Breast epithelium (tissue), 4 donors: ENCODE data around the gene ZMIZ1. TPM values are rescaled to one million over a fixed set of nuclear protein-coding genes. Genes with fewer than 3 reads are reported as not detected.

Experiments
- DNase-seq, 2 donors: peaks; one replicate each; pipeline ENCODE4 v3.0.0-alpha.2; 2019; ENCODE audit warnings: low spot score in 2 of 2
- H3K27ac ChIP-seq, 2 donors: fragments of 200-600 bp; sonication (generic) in 1 of 2; one replicate each; pipeline ENCODE4 v1.5.1; 2016 to 2019; ENCODE audit warnings: mild to moderate bottlenecking in 1 of 2
- H3K27me3 ChIP-seq, 2 donors: fragments of 200-600 bp; sonication (generic) in 1 of 2; one replicate each; pipeline versions ENCODE4 v1.5.1 to v1.6.0; 2017 to 2019; ENCODE audit warnings: control low read depth in 1 of 2, mild to moderate bottlenecking in 1 of 2
- H3K36me3 ChIP-seq: fragments of 200-600 bp; one replicate; pipeline ENCODE4 v1.5.1; 2019
- H3K4me1 ChIP-seq, 2 donors: fragments of 200-600 bp; sonication (generic); one replicate each; pipeline ENCODE4 v1.5.1; 2016 to 2019; ENCODE audit warnings: control low read depth in 1 of 2
- H3K4me3 ChIP-seq, 3 donors: fragments of 200-600 bp; sonication (generic); 1 replicate in 2 of 3; 2 replicates in 1 of 3; pipeline ENCODE4 v1.5.1; 2016 to 2019; ENCODE audit warnings: mild to moderate bottlenecking in 3 of 3, moderate library complexity in 2 of 3
- H3K9me3 ChIP-seq, 2 donors: fragments of 200-600 bp; sonication (generic) in 1 of 2; one replicate each; pipeline ENCODE4 v1.5.1; 2016 to 2019; ENCODE audit warnings: control low read depth in 1 of 2
- POLR2A ChIP-seq: fragments of 450-650 bp; IDR thresholded peaks from one replicate; pipeline ENCODE4 v1.6.1; 2016; ENCODE audit warnings: antibody characterized with exemption, mild to moderate bottlenecking, moderate library complexity
- POLR2AphosphoS5 ChIP-seq, 3 donors: sonication (generic); formaldehyde crosslinking; IDR thresholded peaks; one replicate each; pipeline ENCODE4 v1.6.1; 2017; ENCODE audit warnings: antibody characterized with exemption in 3 of 3
- intact Hi-C: fragments of 100-400 bp; cut with DNase I; formaldehyde crosslinking; loops from one replicate; pipeline ENCODE4 v1.15.1; 2023; ENCODE audit warnings: low total_unique reads
- total RNA-seq, 3 donors: library from RNA; depleted of rRNA; stranded (reverse); fragments of >200 nt; gene quantifications; one replicate each; pipeline ENCODE4 v1.1.0, GENCODE V29; 2016
- TF ChIP-seq, protein P1 (sequence below), 3 donors: fragments of 450-650 bp; IDR thresholded peaks; one replicate each; pipeline ENCODE4 v1.5.1; 2016 to 2017; ENCODE audit warnings: antibody characterized with exemption in 3 of 3, mild to moderate bottlenecking in 3 of 3, moderate library complexity in 3 of 3

ZMIZ1 gene
- total RNA-seq, 3 donors from 2014 or later, result 34.4 to 63.7 (median 39.8) TPM

DNA sequence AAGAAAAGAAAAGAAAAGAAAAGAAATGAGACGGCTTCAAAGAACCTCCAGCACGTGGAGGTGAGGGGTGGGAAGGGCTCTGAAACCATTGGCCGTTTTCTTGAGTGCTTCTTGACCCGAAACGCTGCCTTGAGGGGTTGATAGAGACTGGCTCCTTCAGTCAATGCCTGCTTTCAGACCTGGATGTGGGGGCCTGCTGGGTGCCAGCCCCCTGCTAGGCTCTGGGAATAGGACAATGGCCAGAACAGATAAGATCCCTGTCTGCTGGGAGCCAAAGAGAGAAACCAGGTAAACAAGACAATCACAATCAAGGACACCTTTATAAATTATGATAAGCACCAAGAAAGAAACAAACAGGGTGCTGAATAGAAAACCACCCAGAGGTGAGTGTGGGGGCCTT is 27.7 kb downstream of the ZMIZ1 start:
- intact Hi-C loops, result no loop called here

DNA sequence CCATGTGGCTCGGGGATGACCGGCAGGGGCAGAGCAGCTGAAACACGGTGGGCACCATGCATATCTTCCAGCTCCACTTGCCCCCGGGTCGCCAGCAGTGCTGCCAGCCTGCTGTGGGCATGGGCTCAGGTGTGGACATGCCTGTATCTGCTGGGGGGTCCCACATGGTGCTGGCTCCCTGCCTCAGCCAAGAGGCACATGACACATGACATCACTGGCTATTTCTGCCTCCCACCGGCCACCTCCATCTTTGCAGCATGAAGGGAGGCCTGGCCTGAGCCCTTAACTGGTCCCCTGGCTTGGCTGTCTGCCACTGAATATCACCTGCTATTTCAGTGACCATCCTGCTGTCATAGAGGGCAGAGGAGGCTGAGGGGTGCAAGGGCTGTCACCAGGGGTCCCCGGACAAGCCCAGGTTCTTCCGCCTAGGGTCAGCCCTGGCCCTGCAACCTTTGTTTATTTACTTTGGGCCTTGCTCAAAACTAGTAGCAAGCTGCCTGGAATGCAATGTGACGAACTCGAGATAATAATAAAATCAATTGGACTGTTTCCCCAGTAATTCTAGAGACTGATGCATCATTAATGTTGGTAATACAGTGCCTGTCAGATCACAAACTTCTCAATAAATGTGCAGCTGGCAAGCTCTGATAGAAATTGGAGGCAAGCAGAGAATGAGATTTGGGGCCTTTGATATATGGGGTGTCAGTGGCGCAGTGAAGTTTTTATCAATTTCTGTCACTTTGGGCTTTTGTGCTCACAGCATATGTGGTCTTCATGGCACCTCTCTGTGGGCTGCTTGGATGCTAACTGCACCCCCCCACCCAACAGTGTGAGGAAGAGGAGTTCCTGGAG is 28.5 kb downstream of the ZMIZ1 start:
- no peak for TF ChIP-seq POLR2AphosphoS5 (IDR thresholded peaks at IDR 0.05)
- TF ChIP-seq, protein P1, sequence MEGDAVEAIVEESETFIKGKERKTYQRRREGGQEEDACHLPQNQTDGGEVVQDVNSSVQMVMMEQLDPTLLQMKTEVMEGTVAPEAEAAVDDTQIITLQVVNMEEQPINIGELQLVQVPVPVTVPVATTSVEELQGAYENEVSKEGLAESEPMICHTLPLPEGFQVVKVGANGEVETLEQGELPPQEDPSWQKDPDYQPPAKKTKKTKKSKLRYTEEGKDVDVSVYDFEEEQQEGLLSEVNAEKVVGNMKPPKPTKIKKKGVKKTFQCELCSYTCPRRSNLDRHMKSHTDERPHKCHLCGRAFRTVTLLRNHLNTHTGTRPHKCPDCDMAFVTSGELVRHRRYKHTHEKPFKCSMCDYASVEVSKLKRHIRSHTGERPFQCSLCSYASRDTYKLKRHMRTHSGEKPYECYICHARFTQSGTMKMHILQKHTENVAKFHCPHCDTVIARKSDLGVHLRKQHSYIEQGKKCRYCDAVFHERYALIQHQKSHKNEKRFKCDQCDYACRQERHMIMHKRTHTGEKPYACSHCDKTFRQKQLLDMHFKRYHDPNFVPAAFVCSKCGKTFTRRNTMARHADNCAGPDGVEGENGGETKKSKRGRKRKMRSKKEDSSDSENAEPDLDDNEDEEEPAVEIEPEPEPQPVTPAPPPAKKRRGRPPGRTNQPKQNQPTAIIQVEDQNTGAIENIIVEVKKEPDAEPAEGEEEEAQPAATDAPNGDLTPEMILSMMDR (IDR thresholded peaks at IDR 0.05), result no peak
- TF ChIP-seq POLR2A, result no peak
- Histone ChIP-seq H3K4me1 (peaks cover 19 to 37% of the 10 kb centered on the region in 2 donors), H3K4me3 (no peak overlapping the region), H3K27me3 (no peaks in the 10 kb centered on the region), H3K36me3 (no peaks in the 10 kb centered on the region), H3K27ac (peak overlapping the region; percentile 68 to 93), H3K9me3 (no peaks in the 10 kb centered on the region)
- intact Hi-C loops, result no loop called here
- no peak for DNase-seq

More for the DNA sequence above, 27.7 kb downstream of the ZMIZ1 start:
- Histone ChIP-seq H3K9me3 (no peaks in the 10 kb centered on the region), H3K36me3 (no peaks in the 10 kb centered on the region), H3K4me1 (peaks cover 14 to 35% of the 10 kb centered on the region in 2 donors), H3K4me3 (no peak overlapping the region), H3K27me3 (no peaks in the 10 kb centered on the region), H3K27ac (peak overlapping the region; percentile 68 to 93)
- TF ChIP-seq, protein P1 (IDR thresholded peaks at IDR 0.05), result no peak
- TF ChIP-seq POLR2AphosphoS5 (IDR thresholded peaks at IDR 0.05) (no peak), POLR2A (no peak)
- DNase-seq, result no peak

DNA sequence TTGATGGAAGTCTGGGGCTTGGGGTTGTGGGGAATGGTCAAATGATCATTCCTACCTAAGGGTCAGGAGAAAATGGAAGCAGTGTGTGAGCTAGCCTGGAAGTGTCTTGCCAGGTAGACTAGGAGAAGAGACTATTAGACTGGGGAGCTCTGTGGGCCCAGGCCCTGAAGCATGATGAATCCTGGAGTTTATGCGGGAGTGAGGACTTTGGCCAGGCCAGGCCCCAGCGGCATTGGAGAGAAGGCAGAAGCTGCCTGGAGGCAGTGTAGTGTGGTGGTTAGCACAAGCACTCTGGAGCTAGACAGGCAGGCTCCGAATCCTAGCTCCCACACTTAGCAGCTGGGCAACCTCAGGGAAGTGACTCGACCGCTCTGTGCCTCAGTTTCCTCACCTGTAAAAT is 29.3 kb downstream of the ZMIZ1 start:
- no peaks in the 10 kb centered on the region for H3K27me3 ChIP-seq
- intact Hi-C loops, result no loop called here
- peaks cover 21 to 41% of the 10 kb centered on the region in 2 donors for H3K4me1 ChIP-seq
- H3K36me3 ChIP-seq, result no peaks in the 10 kb centered on the region
- no peak for DNase-seq
- H3K4me3 ChIP-seq, result no peak overlapping the region
- H3K27ac ChIP-seq, result peak overlapping the region; percentile 48 to 68
- H3K9me3 ChIP-seq, result no peaks in the 10 kb centered on the region
- no peak for TF ChIP-seq POLR2AphosphoS5 (IDR thresholded peaks at IDR 0.05)
- TF ChIP-seq POLR2A, result no peak
- TF ChIP-seq, protein P1 (IDR thresholded peaks at IDR 0.05), result no peak

DNA sequence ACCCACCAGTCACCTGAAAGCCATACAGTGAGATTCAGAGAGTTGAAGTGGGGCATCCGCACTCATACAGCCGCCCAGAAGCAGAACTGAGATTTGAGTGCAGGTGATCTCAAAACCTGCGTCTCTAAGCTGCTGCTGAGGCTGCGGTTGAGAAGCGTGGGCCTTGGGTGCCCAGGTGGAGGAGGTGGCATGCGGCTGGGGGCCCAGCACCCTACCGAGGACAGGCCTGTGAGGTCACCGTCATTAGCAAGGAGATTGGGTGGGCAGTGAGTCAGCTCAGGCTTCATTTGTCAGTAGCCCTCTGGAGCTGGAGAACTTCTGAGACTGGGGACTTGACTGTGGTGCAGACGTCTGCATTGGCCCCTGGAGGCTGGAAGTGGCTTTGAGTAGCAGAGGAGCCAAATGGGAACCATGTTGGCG is 29.8 kb downstream of the ZMIZ1 start:
- H3K9me3 ChIP-seq, result no peaks in the 10 kb centered on the region
- intact Hi-C loops, result no loop called here
- H3K27ac ChIP-seq, result peak overlapping the region in 1 of 2 donors; percentile 48
- no peaks in the 10 kb centered on the region for H3K36me3 ChIP-seq
- DNase-seq, result no peak
- TF ChIP-seq POLR2AphosphoS5 (IDR thresholded peaks at IDR 0.05), result no peak
- TF ChIP-seq, protein P1 (IDR thresholded peaks at IDR 0.05), result no peak
- TF ChIP-seq POLR2A, result no peak
- H3K27me3 ChIP-seq, result no peaks in the 10 kb centered on the region
- peaks cover 19 to 42% of the 10 kb centered on the region in 2 donors for H3K4me1 ChIP-seq
- no peak overlapping the region for H3K4me3 ChIP-seq

DNA sequence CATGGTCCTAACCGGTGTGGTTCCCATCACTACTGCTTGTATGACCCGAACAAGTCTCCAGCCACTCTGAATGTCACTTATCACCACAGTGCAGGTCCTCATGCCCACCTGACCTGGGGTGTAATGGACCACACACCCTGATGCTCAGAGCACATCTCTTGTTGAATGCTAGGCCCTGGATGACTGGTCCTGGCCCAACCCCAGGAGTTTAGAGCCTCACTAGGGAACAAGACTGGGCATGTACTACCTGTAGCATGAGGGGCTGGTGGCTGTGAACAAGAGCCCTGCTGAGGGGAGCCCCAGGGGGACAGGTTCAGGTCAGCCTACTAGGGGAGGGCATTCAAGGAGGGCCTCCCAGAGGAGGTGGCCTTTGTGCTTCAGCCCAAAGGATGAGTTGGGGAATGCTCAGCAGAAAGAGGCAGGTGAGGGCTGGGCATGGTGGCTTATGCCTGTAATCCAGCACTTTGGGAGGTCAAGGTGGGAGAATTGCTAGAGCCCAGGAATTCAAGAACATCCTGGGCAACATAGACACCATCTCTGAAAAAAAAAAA is 31.2 kb downstream of the ZMIZ1 start:
- no peak for TF ChIP-seq POLR2A
- TF ChIP-seq, protein P1 (IDR thresholded peaks at IDR 0.05), result no peak
- TF ChIP-seq POLR2AphosphoS5 (IDR thresholded peaks at IDR 0.05), result no peak
- DNase-seq, result no peak
- H3K27ac ChIP-seq, result peak overlapping the region in 1 of 2 donors; percentile 42
- H3K27me3 ChIP-seq, result no peaks in the 10 kb centered on the region
- intact Hi-C loops, result no loop called here
- peaks cover 20 to 52% of the 10 kb centered on the region in 2 donors for H3K4me1 ChIP-seq
- no peaks in the 10 kb centered on the region for H3K36me3 ChIP-seq
- H3K9me3 ChIP-seq, result no peaks in the 10 kb centered on the region
- H3K4me3 ChIP-seq, result no peak overlapping the region
